Neutrophil (primary cell): ENCODE results near the gene PRR29.

Experiments
- H3K27ac ChIP-seq: fragments of 200-600 bp; sonication (generic); 2 replicates; pipeline ENCODE4 v1.5.1; 2016; ENCODE audit warnings: mild to moderate bottlenecking, moderate library complexity
- H3K27me3 ChIP-seq: fragments of 200-600 bp; sonication (generic); 2 replicates; pipeline ENCODE4 v1.6.0; 2016; ENCODE audit warnings: mild to moderate bottlenecking
- H3K36me3 ChIP-seq: fragments of 200-600 bp; sonication (generic); 2 replicates; pipeline ENCODE4 v1.5.1; 2017
- H3K4me1 ChIP-seq, 2 experiments: fragments of 200-600 bp in 1 of 2; sonication (generic) in 1 of 2; 1 replicate in 1 of 2; 2 replicates in 1 of 2; pipeline versions ENCODE4 v1.5.1 to v1.6.1; 2013 to 2016; ENCODE audit warnings: low read depth in 1 of 2, low read length in 1 of 2, mild to moderate bottlenecking in 1 of 2, moderate library complexity in 1 of 2; ENCODE audit not compliant: control insufficient read depth in 1 of 2, insufficient read depth in 1 of 2
- H3K4me3 ChIP-seq, 2 experiments: fragments of 200-600 bp in 1 of 2; sonication (generic) in 1 of 2; 1 replicate in 1 of 2; 2 replicates in 1 of 2; pipeline ENCODE4 v1.5.1; 2013 to 2016; ENCODE audit warnings: low read depth in 1 of 2, low read length in 1 of 2, mild to moderate bottlenecking in 1 of 2, moderate library complexity in 1 of 2
- H3K9me3 ChIP-seq: fragments of 200-600 bp; sonication (generic); 2 replicates; pipeline ENCODE4 v1.5.1; 2016
- TF ChIP-seq, protein P1 (sequence below): fragments of 200-600 bp; sonication (generic); IDR thresholded peaks from 2 replicates; pipeline ENCODE4 v1.5.1; 2016; ENCODE audit warnings: antibody characterized with exemption

The PRR29 gene

DNA sequence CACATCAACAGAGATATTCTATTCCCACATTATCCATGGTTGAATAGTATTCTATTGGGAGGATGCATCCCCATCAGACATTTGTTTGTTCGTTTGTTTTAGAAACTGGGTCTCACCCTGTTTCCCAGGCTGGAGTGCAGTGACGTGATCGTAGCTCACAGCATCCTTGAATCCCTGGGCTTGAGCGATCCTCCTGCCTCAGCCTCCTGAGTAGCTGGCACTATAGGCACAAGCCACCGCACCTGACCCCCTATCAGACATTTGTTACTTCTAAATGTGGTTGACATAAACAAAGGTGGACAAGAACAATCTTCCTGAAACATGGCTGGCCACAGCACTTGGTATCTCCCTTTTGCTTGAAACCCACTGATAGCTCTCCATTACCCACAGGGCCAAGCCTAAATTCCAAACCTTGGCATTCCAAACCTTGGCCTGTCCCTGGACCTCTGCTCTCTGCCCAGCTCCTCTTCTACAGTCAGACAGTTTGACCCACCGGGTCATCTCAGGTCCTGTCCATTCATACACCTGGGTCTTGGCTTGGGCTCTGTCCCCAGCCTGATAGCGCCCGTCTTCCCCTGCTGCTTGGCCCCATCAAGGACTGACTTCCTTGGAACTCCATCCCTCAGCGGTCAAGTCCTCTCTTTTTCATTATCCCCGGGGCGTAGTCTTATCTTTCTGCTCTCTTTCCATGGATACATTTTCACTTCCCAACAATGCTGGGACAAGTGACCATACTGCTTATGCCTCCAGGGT lies 1.5 kb upstream of the PRR29 start:
- TF ChIP-seq, protein P1, sequence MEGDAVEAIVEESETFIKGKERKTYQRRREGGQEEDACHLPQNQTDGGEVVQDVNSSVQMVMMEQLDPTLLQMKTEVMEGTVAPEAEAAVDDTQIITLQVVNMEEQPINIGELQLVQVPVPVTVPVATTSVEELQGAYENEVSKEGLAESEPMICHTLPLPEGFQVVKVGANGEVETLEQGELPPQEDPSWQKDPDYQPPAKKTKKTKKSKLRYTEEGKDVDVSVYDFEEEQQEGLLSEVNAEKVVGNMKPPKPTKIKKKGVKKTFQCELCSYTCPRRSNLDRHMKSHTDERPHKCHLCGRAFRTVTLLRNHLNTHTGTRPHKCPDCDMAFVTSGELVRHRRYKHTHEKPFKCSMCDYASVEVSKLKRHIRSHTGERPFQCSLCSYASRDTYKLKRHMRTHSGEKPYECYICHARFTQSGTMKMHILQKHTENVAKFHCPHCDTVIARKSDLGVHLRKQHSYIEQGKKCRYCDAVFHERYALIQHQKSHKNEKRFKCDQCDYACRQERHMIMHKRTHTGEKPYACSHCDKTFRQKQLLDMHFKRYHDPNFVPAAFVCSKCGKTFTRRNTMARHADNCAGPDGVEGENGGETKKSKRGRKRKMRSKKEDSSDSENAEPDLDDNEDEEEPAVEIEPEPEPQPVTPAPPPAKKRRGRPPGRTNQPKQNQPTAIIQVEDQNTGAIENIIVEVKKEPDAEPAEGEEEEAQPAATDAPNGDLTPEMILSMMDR: no peak
- H3K4me1 ChIP-seq: peaks cover 14 to 18% of the 10 kb centered on the region in 2 experiments

DNA sequence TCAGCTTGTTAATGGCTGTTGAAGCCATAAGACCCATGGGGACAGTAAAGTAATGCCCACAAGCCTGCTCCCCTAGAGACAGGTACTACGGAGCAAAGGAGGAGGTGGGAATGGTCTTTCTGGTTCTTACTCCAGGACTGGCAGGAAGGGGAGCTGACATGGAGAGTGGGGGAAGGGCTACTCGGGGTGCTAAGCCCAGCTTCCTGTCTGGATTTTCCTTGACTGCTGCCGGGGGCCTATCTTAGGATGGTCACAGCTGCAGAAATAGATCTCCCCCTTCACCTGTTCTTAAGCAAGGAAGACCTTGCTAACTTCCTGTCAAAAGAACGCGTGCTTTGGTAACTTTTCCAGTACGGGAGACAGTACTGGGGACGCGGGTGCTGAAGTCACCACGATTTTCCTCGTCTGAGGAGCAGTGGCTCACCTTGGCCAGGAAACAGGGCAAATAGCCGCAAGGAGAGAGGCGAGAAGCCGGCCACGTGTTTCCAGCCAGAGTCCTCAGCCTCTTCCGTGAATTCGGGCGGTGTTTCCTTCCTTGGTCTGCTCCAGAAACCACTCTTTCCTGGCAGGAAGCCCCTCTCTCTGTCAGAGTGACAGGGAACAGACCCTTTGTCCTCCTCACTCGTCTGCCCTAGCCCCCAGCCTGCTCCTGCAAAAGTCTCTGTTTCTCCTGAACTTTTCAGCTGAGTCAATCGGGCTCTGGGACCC lies 656 bp upstream of the PRR29 start:
- TF ChIP-seq, protein P1: no peak
- no peaks in the 10 kb centered on the region for H3K36me3 ChIP-seq
- no peaks in the 10 kb centered on the region for H3K9me3 ChIP-seq
- peaks cover 14 to 18% of the 10 kb centered on the region in 2 experiments for H3K4me1 ChIP-seq
- peak overlapping the region; percentile 58 to 67 for H3K4me3 ChIP-seq
- H3K27me3 ChIP-seq: peaks cover 78% of the 10 kb centered on the region
- H3K27ac ChIP-seq: no peak overlapping the region

More for the DNA sequence above, 1.5 kb upstream of the PRR29 start:
- H3K9me3 ChIP-seq: no peaks in the 10 kb centered on the region
- H3K27me3 ChIP-seq: peaks cover 85% of the 10 kb centered on the region
- no peak overlapping the region for H3K27ac ChIP-seq
- no peak overlapping the region for H3K4me3 ChIP-seq
- H3K36me3 ChIP-seq: no peaks in the 10 kb centered on the region

DNA sequence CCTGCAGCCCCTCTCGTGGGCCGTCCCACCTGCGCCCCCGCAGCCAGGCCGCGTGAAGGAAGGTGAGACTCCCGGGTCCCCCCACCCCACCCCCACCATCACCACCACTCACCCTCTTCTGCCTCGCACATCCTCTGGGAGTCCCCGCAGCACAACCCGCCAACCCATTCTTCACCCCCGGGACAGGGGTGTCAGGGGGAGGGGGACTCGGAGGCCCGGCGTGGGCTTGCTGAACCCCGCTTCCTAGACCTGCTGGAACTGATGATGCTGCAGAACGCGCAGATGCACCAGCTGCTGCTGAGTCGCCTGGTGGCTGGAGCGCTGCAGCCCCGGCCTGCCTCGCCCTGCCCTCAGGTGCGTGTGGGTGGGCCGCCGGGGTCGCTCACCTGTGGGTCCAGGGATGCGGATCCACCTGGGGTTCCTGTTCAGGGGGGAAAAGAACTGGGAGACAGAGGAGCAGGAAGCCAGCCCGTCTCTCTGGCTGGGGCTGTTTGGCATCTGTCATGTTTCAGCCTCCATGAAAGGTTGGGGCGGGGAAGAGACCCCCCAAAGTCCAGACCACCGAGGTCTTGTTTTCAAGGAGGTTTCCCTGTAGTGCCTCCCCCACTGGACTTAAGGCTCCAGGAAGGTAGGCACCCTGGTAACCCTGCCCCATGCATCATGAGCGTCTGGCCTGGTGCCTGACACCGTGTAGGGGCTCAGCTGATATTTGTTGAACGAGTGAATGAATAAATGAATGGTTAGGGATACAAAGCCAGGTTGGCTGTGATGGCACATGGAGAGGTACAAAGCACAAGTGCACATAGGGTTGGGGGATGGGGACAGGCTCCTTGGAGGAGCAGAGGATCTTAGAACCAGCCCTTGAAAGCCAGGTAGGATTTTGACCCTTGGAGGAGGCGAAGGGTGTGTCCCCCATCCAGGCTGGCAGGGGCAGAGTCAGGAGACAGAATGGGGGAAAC lies 849 bp downstream of the PRR29 start:
- no peaks in the 10 kb centered on the region for H3K9me3 ChIP-seq
- TF ChIP-seq, protein P1: no peak
- H3K4me1 ChIP-seq: peaks cover 14 to 18% of the 10 kb centered on the region in 2 experiments
- no peaks in the 10 kb centered on the region for H3K36me3 ChIP-seq
- H3K27me3 ChIP-seq: peaks cover 68% of the 10 kb centered on the region
- H3K4me3 ChIP-seq: peak overlapping the region; percentile 58 to 67
- H3K27ac ChIP-seq: no peak overlapping the region

DNA sequence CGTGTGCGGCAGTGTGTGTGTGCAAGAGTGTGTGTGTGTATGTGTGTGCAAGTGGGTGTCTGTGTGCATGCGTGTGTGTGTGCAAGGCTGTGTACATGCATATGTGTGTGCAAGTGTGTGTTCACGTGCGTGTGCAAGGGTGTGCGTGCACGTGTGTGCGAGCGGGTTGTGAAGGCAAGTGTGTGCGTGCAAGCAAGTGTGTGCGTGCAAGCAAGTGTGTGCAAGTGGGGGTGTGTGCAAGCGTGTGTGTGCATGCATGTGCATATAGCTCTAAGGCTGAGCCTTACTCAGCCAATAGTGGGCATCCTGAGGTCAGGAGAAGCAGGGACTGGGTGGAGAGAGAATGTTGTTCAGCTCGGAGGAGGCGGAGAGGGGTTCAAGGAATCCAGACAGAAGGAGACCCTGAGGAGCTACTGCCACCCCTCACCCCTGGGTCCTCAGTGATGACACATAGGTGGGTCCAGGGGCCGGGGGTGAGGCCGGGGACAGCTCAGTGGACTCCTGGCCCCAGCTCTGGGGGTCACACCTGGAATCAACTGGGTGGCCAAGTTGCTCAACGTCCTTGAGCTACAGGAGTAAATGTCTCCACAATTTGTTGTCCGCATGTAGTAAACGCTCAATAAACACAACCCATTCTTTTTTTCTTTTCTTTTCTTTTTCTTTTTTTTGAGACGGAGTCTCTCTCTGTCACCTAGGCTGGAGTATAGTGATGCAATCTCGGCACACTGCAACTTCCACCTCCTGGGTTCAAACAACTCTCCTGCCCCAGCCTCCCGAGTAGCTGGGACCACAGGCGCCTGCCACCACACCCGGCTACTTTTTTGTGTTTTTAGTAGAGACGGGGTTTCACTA lies 1.8 kb downstream of the PRR29 start:
- no peaks in the 10 kb centered on the region for H3K36me3 ChIP-seq
- H3K27me3 ChIP-seq: peaks cover 60% of the 10 kb centered on the region
- TF ChIP-seq, protein P1: no peak
- no peak overlapping the region for H3K27ac ChIP-seq
- H3K4me3 ChIP-seq: no peak overlapping the region
- H3K4me1 ChIP-seq: peaks cover 14 to 18% of the 10 kb centered on the region in 2 experiments
- no peaks in the 10 kb centered on the region for H3K9me3 ChIP-seq
